HEK293T (cell line): ENCODE results near the gene R3HDM2.
A peak's percentile ranks its signal among the peaks of the same experiment; 100 is the strongest.

Source experiments
- CTCF ChIA-PET: fragments of 350-600 bp; formaldehyde crosslinking; extraction: SDS; loops from one replicate; lab custom pipeline; 2021; ENCODE audit warnings: antibody characterized with exemption, inconsistent platforms; lab: Yijun Ruan, JAX
- POLR2A ChIA-PET: fragments of 350-600 bp; formaldehyde crosslinking; extraction: SDS; loops from one replicate; lab custom pipeline; 2020; ENCODE audit warnings: antibody characterized with exemption, inconsistent platforms; lab: Yijun Ruan, JAX
- DNase-seq: peaks from one replicate; pipeline ENCODE4 v3.0.0; 2012; ENCODE audit warnings: mixed read lengths; ENCODE audit errors: extremely low spot score
- ARNT ChIP-seq: fragments of 450-650 bp; IDR thresholded peaks from 2 replicates; pipeline ENCODE4 v1.6.1; 2017; ENCODE audit warnings: mild to moderate bottlenecking
- BHLHE40 ChIP-seq: fragments of 450-650 bp; IDR thresholded peaks from 2 replicates; pipeline ENCODE4 v1.6.1; 2016; ENCODE audit warnings: mild to moderate bottlenecking, moderate library complexity, borderline replicate concordance
- CTBP1 ChIP-seq: fragments of 450-650 bp; IDR thresholded peaks from 2 replicates; pipeline ENCODE4 v1.6.1; 2016; ENCODE audit warnings: borderline replicate concordance
- ELF4 ChIP-seq: fragments of 450-650 bp; IDR thresholded peaks from 2 replicates; pipeline ENCODE4 v1.6.1; 2017; ENCODE audit warnings: antibody characterized with exemption
- FOXA1 ChIP-seq: fragments of 450-650 bp; IDR thresholded peaks from 2 replicates; pipeline ENCODE4 v1.6.1; 2016; ENCODE audit warnings: mild to moderate bottlenecking
- FOXK2 ChIP-seq: fragments of 450-650 bp; IDR thresholded peaks from 2 replicates; pipeline ENCODE4 v1.6.1; 2016; ENCODE audit warnings: mild to moderate bottlenecking
- FOXM1 ChIP-seq: fragments of 450-650 bp; IDR thresholded peaks from 2 replicates; pipeline ENCODE4 v1.6.1; 2017; ENCODE audit warnings: mild to moderate bottlenecking, borderline replicate concordance
- HDGF ChIP-seq: fragments of 450-650 bp; IDR thresholded peaks from 2 replicates; pipeline ENCODE4 v1.6.1; 2017; ENCODE audit warnings: antibody characterized with exemption, borderline replicate concordance
- L3MBTL2 ChIP-seq: fragments of 450-650 bp; conservative IDR thresholded peaks from 2 replicates; pipeline ENCODE4 v1.6.1; 2016; ENCODE audit warnings: mild to moderate bottlenecking
- LEF1 ChIP-seq: fragments of 450-650 bp; IDR thresholded peaks from 2 replicates; pipeline ENCODE4 v1.6.1; 2017; ENCODE audit warnings: mild to moderate bottlenecking, borderline replicate concordance
- NFRKB ChIP-seq: fragments of 450-650 bp; IDR thresholded peaks from 2 replicates; pipeline ENCODE4 v1.6.1; 2016; ENCODE audit warnings: mild to moderate bottlenecking, moderate library complexity
- SP1 ChIP-seq: fragments of 450-650 bp; IDR thresholded peaks from 2 replicates; pipeline ENCODE4 v1.6.1; 2017
- SUZ12 ChIP-seq: fragments of 450-650 bp; IDR thresholded peaks from 2 replicates; pipeline ENCODE4 v1.6.1; 2016; ENCODE audit warnings: mild to moderate bottlenecking
- TARDBP ChIP-seq: fragments of 450-650 bp; IDR thresholded peaks from 2 replicates; pipeline ENCODE4 v1.6.1; 2016
- ZNF384 ChIP-seq: fragments of 450-650 bp; IDR thresholded peaks from 2 replicates; pipeline ENCODE4 v1.6.1; 2016
- TF ChIP-seq, protein P1 (sequence below): fragments of 450-650 bp; IDR thresholded peaks from 2 replicates; pipeline ENCODE4 v1.6.1; 2016

The R3HDM2 gene

DNA sequence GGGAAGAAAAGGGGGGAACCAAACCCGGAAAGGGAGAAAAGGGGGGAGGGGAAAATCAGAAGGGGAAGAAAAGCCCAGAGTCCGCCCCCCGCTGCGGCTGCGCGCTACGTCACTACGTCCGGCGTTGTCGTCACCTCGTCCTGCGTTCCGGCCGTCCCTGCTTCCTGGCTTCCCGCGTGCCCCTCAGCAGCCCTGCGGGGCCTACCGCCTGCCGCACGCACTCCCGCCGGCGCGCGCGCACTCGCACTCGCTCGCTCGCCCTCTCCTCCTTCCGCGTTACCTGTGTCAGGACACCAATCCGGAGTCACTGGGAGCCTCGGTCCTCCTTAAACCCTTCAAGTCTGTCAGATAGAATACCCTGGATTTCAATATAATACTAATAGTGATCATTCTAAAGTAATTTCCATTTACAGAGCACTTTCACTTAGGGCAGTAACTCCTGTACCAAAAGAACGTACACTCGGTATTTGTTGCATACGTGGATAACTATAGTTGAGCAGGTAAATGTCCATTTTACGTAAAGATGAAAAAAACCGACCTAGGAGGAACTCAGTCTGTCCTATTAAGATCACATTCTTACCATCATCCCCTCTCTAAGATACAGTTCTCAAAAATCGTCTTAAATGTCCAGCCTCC is at the start of gene R3HDM2:
TSS of gene R3HDM2 (minus strand) at position 113 of the 636 bp plus-strand sequence. CDS start 120,615 bp downstream, outside the sequence.
- DNase-seq, result peak; percentile 97
- TF ChIP-seq CTBP1 (no peak), L3MBTL2 (peak; percentile 91), ELF4 (peak; percentile 44; the same call in 1 of the 2 replicates), NFRKB (no peak)
- CTCF ChIA-PET, result no interaction called here
- POLR2A ChIA-PET, result interaction anchor here (2.4 to 3.7 kb wide), 3 partner anchors 21 to 24 kb away, joined by 9 to 27 read pairs (median 23); partner anchors contain the start of gene INHBE

DNA sequence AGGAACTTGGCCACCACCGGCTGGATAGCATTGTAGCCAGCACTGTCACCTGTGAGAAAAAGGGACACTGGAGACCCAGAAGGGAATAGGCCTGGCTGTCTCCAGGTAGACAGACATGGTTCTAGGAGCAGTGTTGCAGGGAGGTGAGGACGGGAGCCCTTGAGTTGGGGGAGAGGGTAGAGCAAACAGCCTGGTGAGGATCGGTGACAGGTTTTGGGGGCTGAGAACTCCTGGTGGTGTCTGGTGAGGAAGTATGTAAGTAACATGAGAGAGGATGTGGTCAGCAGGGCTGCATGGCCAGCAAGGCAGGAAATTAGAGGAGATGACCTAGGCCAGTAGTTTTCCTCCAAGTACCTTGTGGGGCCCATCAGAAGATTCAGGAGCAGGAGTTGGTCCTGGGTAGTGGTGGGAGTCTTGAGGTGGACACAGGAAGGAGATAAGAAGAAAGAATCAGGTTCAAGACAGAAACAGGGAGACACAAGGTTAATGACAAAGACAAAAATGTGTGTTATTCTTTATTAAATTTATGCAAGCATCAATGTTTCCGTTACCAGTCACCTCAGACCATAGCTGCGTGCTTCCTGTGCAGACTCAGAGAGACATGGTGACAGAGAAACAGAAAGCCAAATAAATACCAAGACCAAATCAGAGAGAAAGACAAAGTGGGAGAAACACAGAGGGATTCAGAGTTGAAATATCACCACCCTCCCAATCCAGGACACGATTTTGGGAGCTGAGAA is 48.7 kb upstream of the R3HDM2 start, which contains the start of gene ARHGAP9:
TSS of gene ARHGAP9 (minus strand) at position 491 of the 740 bp plus-strand sequence. CDS start at position 31, 460 bp downstream.
- ChIA-PET CTCF (interaction anchor here (1.2 kb wide), 1 partner anchor 17 kb away, joined by 3 read pairs; no protein-coding TSS in a partner anchor), POLR2A (interaction anchor here (1.4 kb wide), 1 partner anchor 21 kb away, joined by 3 read pairs; no protein-coding TSS in a partner anchor)
- TF ChIP-seq NFRKB (no peak), FOXM1 (no peak), L3MBTL2 (no peak), CTBP1 (no peak), SP1 (no peak), BHLHE40 (no peak), LEF1 (no peak), TARDBP (no peak), FOXK2 (no peak), FOXA1 (no peak), SUZ12 (no peak), ZNF384 (no peak), ELF4 (no peak), ARNT (no peak), HDGF (no peak)
- TF ChIP-seq, protein P1, sequence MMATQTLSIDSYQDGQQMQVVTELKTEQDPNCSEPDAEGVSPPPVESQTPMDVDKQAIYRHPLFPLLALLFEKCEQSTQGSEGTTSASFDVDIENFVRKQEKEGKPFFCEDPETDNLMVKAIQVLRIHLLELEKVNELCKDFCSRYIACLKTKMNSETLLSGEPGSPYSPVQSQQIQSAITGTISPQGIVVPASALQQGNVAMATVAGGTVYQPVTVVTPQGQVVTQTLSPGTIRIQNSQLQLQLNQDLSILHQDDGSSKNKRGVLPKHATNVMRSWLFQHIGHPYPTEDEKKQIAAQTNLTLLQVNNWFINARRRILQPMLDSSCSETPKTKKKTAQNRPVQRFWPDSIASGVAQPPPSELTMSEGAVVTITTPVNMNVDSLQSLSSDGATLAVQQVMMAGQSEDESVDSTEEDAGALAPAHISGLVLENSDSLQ, result no peak
- no peak for DNase-seq

DNA sequence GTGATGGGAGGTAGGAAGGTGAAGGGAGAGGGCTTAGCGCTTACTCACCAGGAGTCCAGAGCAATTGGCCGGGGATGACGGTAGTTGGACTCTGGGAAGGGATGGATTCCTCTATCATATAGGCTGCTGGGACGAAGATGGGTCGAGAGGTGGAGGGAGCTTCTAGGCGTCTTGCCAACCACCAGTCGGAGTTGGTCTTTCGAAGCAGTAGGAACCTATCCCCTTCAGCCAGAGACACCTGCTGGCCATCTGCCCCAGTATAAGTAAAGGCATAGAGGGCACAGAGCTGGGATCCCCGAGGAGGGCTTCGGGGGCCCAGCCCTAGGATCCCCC is 48.2 kb upstream of the R3HDM2 start:
- TF ChIP-seq SP1 (no peak), HDGF (no peak), NFRKB (no peak), ZNF384 (no peak), FOXA1 (no peak), FOXM1 (no peak), ELF4 (no peak), FOXK2 (no peak), ARNT (no peak)
- ChIA-PET CTCF (no interaction called here), POLR2A (interaction anchor here (0.9 to 1.4 kb wide), 2 partner anchors 21 to 23 kb away, joined by 3 read pairs; no protein-coding TSS in a partner anchor)
- no peak for DNase-seq

DNA sequence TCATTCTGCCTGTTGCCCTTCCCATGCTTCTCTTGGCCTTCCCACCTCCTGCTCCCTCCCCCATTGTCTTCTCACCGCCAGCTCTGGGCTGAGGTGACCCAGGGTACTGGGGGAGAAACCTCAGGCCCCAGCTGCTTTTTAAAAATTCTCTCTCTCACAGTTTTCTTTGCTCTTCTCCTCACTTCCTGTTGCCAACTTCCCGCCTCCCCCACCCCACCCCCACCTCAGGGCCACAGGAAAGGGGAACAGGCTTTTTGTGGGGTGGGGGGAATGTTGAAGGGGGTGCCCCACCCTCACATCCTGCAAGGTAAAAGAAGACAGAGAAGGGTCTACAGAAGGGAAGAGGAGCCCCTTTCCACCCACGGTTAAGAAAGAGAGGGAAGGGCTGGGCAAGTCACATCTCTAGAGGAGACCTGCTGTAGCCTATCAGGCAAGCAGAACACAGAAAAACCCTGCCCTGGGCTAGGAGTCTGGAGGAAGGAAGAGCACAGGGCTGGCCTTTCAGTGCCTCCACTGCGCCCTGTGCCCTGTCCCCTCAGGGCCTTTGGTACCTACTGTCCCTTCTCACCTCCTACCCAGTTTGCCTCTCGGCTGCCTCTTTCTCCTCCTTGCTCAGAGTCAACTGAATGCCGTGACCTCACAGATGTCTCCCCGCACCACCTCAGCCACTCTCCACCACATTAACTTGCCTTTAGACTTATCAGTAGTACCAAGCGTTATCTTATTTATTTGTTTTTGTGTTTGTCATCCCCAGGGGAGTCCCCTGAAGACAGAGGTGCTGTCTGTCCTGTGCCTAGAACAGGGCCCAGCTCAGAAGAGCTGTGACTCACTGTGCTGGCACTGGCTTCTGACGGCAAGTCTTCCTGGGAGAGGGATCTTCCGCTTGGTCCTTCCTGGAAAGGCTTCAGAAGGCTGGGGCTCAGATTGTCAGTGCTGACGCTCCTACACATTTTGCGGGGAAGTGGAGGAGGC is 47.2 kb upstream of the R3HDM2 start:
- POLR2A ChIA-PET, result interaction anchor here (0.9 to 1.1 kb wide), 2 partner anchors 9 to 22 kb away, joined by 3 to 7 read pairs; no protein-coding TSS in a partner anchor
- DNase-seq, result no peak
- CTCF ChIA-PET, result interaction anchor here (1.4 kb wide), 1 partner anchor 19 kb away, joined by 3 read pairs; no protein-coding TSS in a partner anchor
- TF ChIP-seq NFRKB, result no peak
- TF ChIP-seq BHLHE40, result no peak
- no peak for TF ChIP-seq FOXM1
- TF ChIP-seq LEF1, result no peak
- TF ChIP-seq ARNT, result no peak
- TF ChIP-seq ELF4, result no peak
- TF ChIP-seq ZNF384, result no peak
- no peak for TF ChIP-seq FOXK2
- TF ChIP-seq HDGF, result no peak
- TF ChIP-seq L3MBTL2, result no peak
- TF ChIP-seq TARDBP, result no peak
- TF ChIP-seq SUZ12, result no peak
- TF ChIP-seq FOXA1, result no peak
- no peak for TF ChIP-seq SP1
- TF ChIP-seq, protein P1, result no peak
- no peak for TF ChIP-seq CTBP1

DNA sequence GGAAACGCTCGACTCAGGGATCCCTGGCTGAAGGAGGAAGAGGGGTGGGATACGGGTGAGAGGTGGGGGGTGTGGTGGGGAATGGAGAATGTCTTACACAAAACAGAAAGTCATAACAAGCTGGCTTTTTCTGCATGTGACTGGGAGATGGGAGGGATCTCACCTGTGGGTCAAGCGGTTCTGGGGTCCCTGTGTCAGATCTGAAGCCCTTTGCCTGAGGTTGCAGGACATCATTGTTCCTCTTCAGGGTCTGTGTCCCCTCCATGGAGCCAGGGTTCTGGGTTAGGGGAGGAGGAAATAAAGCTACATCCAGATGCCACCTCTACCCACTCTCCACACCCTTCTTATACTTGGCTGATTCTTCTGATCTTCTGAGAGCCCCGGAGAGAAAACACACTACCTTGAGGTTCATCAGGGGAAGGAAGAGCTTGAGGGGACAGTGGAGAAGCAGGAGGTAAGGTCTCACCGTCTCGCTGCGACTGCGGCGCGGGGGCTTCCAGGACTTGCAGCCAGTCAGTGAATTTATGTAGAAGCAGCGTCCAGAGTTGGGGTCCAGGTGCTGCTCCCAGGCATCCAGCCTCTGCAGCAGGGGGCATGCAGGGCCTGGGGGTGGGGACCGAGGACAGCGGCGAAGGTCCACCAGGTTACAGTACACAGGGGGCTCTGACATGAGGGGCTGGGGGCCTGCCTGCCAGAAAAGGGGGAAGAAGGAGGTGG is 46.3 kb upstream of the R3HDM2 start:
- ChIA-PET CTCF (interaction anchor here (0.6 to 1.4 kb wide), 2 partner anchors 17 to 18 kb away, joined by 3 read pairs; no protein-coding TSS in a partner anchor), POLR2A (interaction anchor here (1.1 kb wide), 1 partner anchor 9 kb away, joined by 7 read pairs; no protein-coding TSS in a partner anchor)
- TF ChIP-seq SUZ12, result no peak
- no peak for TF ChIP-seq ARNT
- DNase-seq, result no peak
